MM.1S (cell line): ENCODE results near the gene IGF1R.

ENCODE experiments used
- DNase-seq: peaks from one replicate; pipeline ENCODE4 v3.0.0-alpha.2; 2015
- H2AFZ ChIP-seq: fragments of 300-600 bp; sonication (generic); 2 replicates; pipeline ENCODE4 v1.6.0; 2016; ENCODE audit warnings: antibody characterized with exemption, low read length
- H3F3A ChIP-seq: fragments of 300-600 bp; sonication (generic); 2 replicates; pipeline ENCODE4 v1.6.1; 2016; ENCODE audit warnings: mild to moderate bottlenecking, antibody characterized with exemption, low read length, moderate library complexity, mixed read lengths; ENCODE audit not compliant: insufficient read depth
- H3K27ac ChIP-seq: fragments of 300-600 bp; sonication (generic); 2 replicates; pipeline ENCODE4 v1.5.1; 2016; ENCODE audit warnings: mild to moderate bottlenecking, low read length
- H3K27me3 ChIP-seq: fragments of 300-600 bp; sonication (generic); replicated peaks from 2 replicates; pipeline ENCODE4 v1.6.0; 2016; ENCODE audit warnings: low read length; ENCODE audit not compliant: insufficient read depth
- H3K36me3 ChIP-seq: fragments of 300-600 bp; sonication (generic); replicated peaks from 2 replicates; pipeline ENCODE4 v1.6.1; 2016; ENCODE audit warnings: mild to moderate bottlenecking, low read length, mixed read lengths; ENCODE audit not compliant: insufficient read depth
- H3K4me1 ChIP-seq: fragments of 300-600 bp; sonication (generic); 2 replicates; pipeline ENCODE4 v1.6.1; 2016; ENCODE audit warnings: low read length, mixed read lengths
- H3K4me2 ChIP-seq: fragments of 300-600 bp; sonication (generic); 2 replicates; pipeline ENCODE4 v1.6.0; 2016; ENCODE audit warnings: low read depth, low read length
- H3K4me3 ChIP-seq: fragments of 300-600 bp; sonication (generic); 2 replicates; pipeline ENCODE4 v1.5.1; 2016; ENCODE audit warnings: low read length, mixed read lengths
- H3K79me2 ChIP-seq: fragments of 300-600 bp; sonication (generic); 2 replicates; pipeline ENCODE4 v1.6.1; 2016; ENCODE audit warnings: mixed run types, low read length, mixed read lengths
- H3K9ac ChIP-seq: fragments of 300-600 bp; sonication (generic); 2 replicates; pipeline ENCODE4 v1.6.1; 2016; ENCODE audit warnings: low read length, mixed read lengths
- H3K9me2 ChIP-seq: fragments of 300-600 bp; sonication (generic); replicated peaks from 2 replicates; pipeline ENCODE4 v1.6.1; 2016; ENCODE audit warnings: mild to moderate bottlenecking, low read length, mixed read lengths; ENCODE audit not compliant: insufficient read depth
- H3K9me3 ChIP-seq: fragments of 300-600 bp; sonication (generic); replicated peaks from 2 replicates; pipeline ENCODE4 v1.6.1; 2016; ENCODE audit warnings: mild to moderate bottlenecking, low read length, mixed read lengths; ENCODE audit not compliant: insufficient read depth
- H4K20me1 ChIP-seq: fragments of 300-600 bp; sonication (generic); 2 replicates; pipeline ENCODE4 v1.6.1; 2016; ENCODE audit warnings: mild to moderate bottlenecking, low read length, moderate library complexity, mixed read lengths; ENCODE audit not compliant: insufficient read depth
- CTCF ChIP-seq: fragments of 300-600 bp; sonication (generic); IDR thresholded peaks from 2 replicates; pipeline ENCODE4 v1.5.1; 2016; ENCODE audit warnings: antibody characterized with exemption, low read length, mixed read lengths
- EZH2 ChIP-seq: fragments of 300-600 bp; sonication (generic); optimal IDR thresholded peaks from 2 replicates; pipeline ENCODE3; 2017; ENCODE audit warnings: low read depth, mild to moderate bottlenecking, antibody characterized with exemption, low read length, mixed read lengths
- EZH2phosphoT487 ChIP-seq: fragments of 300-600 bp; sonication (generic); IDR thresholded peaks from 2 replicates; pipeline ENCODE4 v1.6.1; 2018; ENCODE audit warnings: antibody characterized with exemption, low read length

Gene IGF1R

GRCh38 chr15:98965597-98965996, 317.3 kb downstream of the IGF1R start:
- H3K4me1 ChIP-seq = no peaks in the 10 kb centered on the region
- H3K9me3 ChIP-seq = no peaks in the 10 kb centered on the region
- H3K36me3 ChIP-seq = 0 out of 2 replicates have a peak, but pooled peaks cover 5% of the 10 kb centered on the region
- no peak for DNase-seq
- no peak overlapping the region for H2AFZ ChIP-seq
- H3K9me2 ChIP-seq = no peaks in the 10 kb centered on the region
- H3K4me3 ChIP-seq = no peak overlapping the region
- H3K79me2 ChIP-seq = no peaks in the 10 kb centered on the region
- H3K4me2 ChIP-seq = no peak overlapping the region
- no peaks in the 10 kb centered on the region for H3F3A ChIP-seq
- H3K27ac ChIP-seq = no peak overlapping the region
- H3K27me3 ChIP-seq = no peaks in the 10 kb centered on the region
- no peak overlapping the region for H3K9ac ChIP-seq
- H4K20me1 ChIP-seq = no peaks in the 10 kb centered on the region
- no peak for TF ChIP-seq EZH2
- no peak for TF ChIP-seq EZH2phosphoT487
- TF ChIP-seq CTCF = no peak

- TF ChIP-seq CTCF = no peak
- no peak for TF ChIP-seq EZH2
- TF ChIP-seq EZH2phosphoT487 = no peak
- Histone ChIP-seq H3K36me3 (no peaks in the 10 kb centered on the region), H3K9ac (no peak overlapping the region), H3K9me2 (no peaks in the 10 kb centered on the region), H3K4me2 (no peak overlapping the region), H2AFZ (no peak overlapping the region), H3K9me3 (no peaks in the 10 kb centered on the region), H4K20me1 (no peaks in the 10 kb centered on the region), H3K79me2 (no peaks in the 10 kb centered on the region), H3K4me1 (no peaks in the 10 kb centered on the region), H3K27me3 (no peaks in the 10 kb centered on the region), H3K27ac (no peak overlapping the region), H3K4me3 (no peak overlapping the region), H3F3A (no peaks in the 10 kb centered on the region)
- no peak for DNase-seq
Measured at GRCh38 chr15:98966091-98966787, 317.9 kb downstream of the IGF1R start.

GRCh38 chr15:98967096-98967495, 318.8 kb downstream of the IGF1R start:
- Histone ChIP-seq H3K79me2 (no peaks in the 10 kb centered on the region), H3K27me3 (no peaks in the 10 kb centered on the region), H4K20me1 (no peaks in the 10 kb centered on the region), H3K4me1 (no peaks in the 10 kb centered on the region), H3F3A (no peaks in the 10 kb centered on the region), H3K27ac (no peak overlapping the region), H3K9me3 (no peaks in the 10 kb centered on the region), H3K4me3 (no peak overlapping the region), H3K36me3 (no peaks in the 10 kb centered on the region), H3K9me2 (no peaks in the 10 kb centered on the region), H2AFZ (no peak overlapping the region), H3K9ac (no peak overlapping the region), H3K4me2 (no peak overlapping the region)
- no peak for DNase-seq
- no peak for TF ChIP-seq CTCF
- no peak for TF ChIP-seq EZH2phosphoT487
- TF ChIP-seq EZH2 = no peak
